Measurements from ENCODE around the gene COPZ1. TPM values are rescaled to one million over a fixed set of nuclear protein-coding genes. Genes with fewer than 3 reads are reported as not detected.
A peak's percentile ranks its signal among the peaks of the same experiment; 100 is the strongest.

Gene COPZ1
- total RNA-seq, 1 donor from 2014 or later = 137 TPM

- DNase-seq (ENCODE audit: low spot score in 2 of 2, unreplicated experiment in 2 of 2) = no peak
- Mint-ChIP-seq H3K4me1 (peaks cover 3% of the 10 kb centered on the region), H3K9me3 (no peaks in the 10 kb centered on the region), H3K36me3 (peaks cover 4% of the 10 kb centered on the region), H3K27me3 (ENCODE audit: low read depth) (no peaks in the 10 kb centered on the region), H3K4me3 (no peak overlapping the region), H3K27ac (no peak overlapping the region)
- peak; percentile 13 for TF ChIP-seq CTCF (IDR thresholded peaks at IDR 0.05; ENCODE audit: unreplicated experiment)
These were observed 30.6 kb upstream of the COPZ1 start for GRCh38 chr12:54294152-54294952.

GRCh38 chr12:54294953-54295566 is 29.9 kb upstream of the COPZ1 start:
- no peak overlapping the region for H3K27ac Mint-ChIP-seq
- peaks cover 10% of the 10 kb centered on the region for H3K4me1 Mint-ChIP-seq
- H3K4me3 Mint-ChIP-seq = no peak overlapping the region
- H3K36me3 Mint-ChIP-seq = peaks cover 3% of the 10 kb centered on the region
- peaks cover 2% of the 10 kb centered on the region for H3K27me3 Mint-ChIP-seq (ENCODE audit: low read depth)
- no peak for TF ChIP-seq CTCF (IDR thresholded peaks at IDR 0.05; ENCODE audit: unreplicated experiment)
- no peak for DNase-seq (ENCODE audit: low spot score in 2 of 2, unreplicated experiment in 2 of 2)
- no peaks in the 10 kb centered on the region for H3K9me3 Mint-ChIP-seq

GRCh38 chr12:54296393-54297099 is 28.4 kb upstream of the COPZ1 start:
- H3K27me3 Mint-ChIP-seq (ENCODE audit: low read depth) = peaks cover 2% of the 10 kb centered on the region
- peaks cover 21% of the 10 kb centered on the region for H3K4me1 Mint-ChIP-seq
- H3K36me3 Mint-ChIP-seq = no peaks in the 10 kb centered on the region
- H3K9me3 Mint-ChIP-seq = no peaks in the 10 kb centered on the region
- no peak overlapping the region for H3K27ac Mint-ChIP-seq
- no peak for DNase-seq (ENCODE audit: low spot score in 2 of 2, unreplicated experiment in 2 of 2)
- no peak overlapping the region for H3K4me3 Mint-ChIP-seq
- TF ChIP-seq CTCF (IDR thresholded peaks at IDR 0.05; ENCODE audit: unreplicated experiment) = no peak

- Mint-ChIP-seq H3K4me1 (peaks cover 26% of the 10 kb centered on the region), H3K27ac (no peak overlapping the region), H3K36me3 (no peaks in the 10 kb centered on the region), H3K4me3 (no peak overlapping the region), H3K27me3 (ENCODE audit: low read depth) (peaks cover 2% of the 10 kb centered on the region), H3K9me3 (no peaks in the 10 kb centered on the region)
- TF ChIP-seq CTCF (IDR thresholded peaks at IDR 0.05; ENCODE audit: unreplicated experiment) = no peak
- no peak for DNase-seq (ENCODE audit: low spot score in 2 of 2, unreplicated experiment in 2 of 2)
These were observed 26.0 kb upstream of the COPZ1 start for GRCh38 chr12:54298904-54299303.

GRCh38 chr12:54299515-54300224 is 25.3 kb upstream of the COPZ1 start:
- Mint-ChIP-seq H3K27ac (no peak overlapping the region), H3K27me3 (ENCODE audit: low read depth) (peaks cover 2% of the 10 kb centered on the region), H3K36me3 (no peaks in the 10 kb centered on the region), H3K4me1 (peaks cover 32% of the 10 kb centered on the region), H3K4me3 (no peak overlapping the region), H3K9me3 (no peaks in the 10 kb centered on the region)
- no peak for TF ChIP-seq CTCF (IDR thresholded peaks at IDR 0.05; ENCODE audit: unreplicated experiment)
- DNase-seq (ENCODE audit: low spot score in 2 of 2, unreplicated experiment in 2 of 2) = no peak
